GM12875 (cell line): ENCODE results near the gene PSMA7.

Experiments
- H3K4me3 ChIP-seq: one replicate; pipeline ENCODE4 v1.5.1; 2011; ENCODE audit warnings: low read depth, low read length, control low read depth
- CTCF ChIP-seq: IDR thresholded peaks from 2 replicates; pipeline ENCODE4 v1.5.1; 2011; ENCODE audit warnings: low read depth, mild to moderate bottlenecking, control low read depth, inconsistent platforms, low read length, moderate library complexity, borderline replicate concordance; ENCODE audit not compliant: insufficient read depth

Gene PSMA7

DNA sequence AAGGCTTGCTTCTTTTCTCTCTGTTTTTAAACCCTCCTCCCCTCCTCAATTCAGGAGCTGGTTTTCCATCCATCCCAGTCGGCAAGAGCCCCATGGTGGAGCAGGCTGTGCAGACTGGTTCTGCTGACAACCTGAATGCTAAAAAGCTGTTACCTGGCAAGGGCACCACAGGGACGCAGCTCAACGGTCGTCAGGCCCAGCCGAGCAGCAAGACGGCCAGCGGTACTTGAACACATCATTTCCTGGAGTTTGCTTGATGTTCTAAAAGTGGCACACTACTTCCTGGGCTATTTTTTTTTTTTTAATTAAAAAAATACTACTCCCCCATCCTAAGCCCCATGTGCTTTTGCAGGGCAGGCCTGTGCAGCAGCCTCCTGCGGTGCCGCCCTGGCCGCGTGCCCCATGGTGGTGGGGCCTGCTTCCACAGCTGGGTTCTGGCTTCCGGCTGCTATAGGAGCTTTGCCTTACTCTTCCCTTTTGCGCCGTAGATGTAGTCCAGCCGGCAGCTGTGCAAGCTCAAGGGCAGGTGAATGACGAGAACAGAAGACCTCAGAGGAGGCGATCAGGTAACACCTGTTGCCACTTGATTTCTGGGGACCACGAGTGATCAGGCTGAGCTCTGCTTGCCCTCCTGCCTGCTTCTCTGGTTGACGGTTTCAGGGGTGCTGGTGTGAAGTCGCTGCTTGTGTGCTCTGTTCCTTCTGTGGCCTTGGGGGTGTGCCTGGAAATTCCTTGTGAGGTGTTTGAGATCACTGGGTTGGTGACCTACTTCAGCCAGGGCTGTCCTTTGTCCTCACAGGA lies 13.3 kb downstream of the PSMA7 start:
- TF ChIP-seq CTCF, result no peak
- no peak overlapping the region for H3K4me3 ChIP-seq

DNA sequence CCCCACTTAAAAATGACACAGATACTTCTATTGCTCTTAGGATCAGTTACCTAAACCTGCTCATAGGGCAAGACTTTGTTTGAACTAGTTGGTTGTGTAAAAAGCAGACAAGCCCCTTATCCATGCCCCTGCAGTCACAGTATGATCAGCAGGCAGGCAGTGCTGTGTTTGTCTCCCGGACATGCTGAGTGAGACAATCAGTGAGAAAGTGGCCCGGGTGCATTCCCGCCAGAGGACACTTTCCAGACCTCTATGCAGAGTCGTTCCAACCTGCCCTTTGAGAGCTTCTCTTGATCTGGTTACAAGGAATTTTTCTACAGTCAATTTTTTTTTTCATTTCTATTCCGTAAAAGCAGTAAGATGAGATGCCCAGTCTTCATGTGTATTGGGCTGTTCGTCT lies 14.7 kb downstream of the PSMA7 start:
- H3K4me3 ChIP-seq, result no peak overlapping the region
- no peak for TF ChIP-seq CTCF

- TF ChIP-seq CTCF, result no peak
- no peak overlapping the region for H3K4me3 ChIP-seq
These were observed 15.4 kb downstream of the PSMA7 start for GRCh38 chr20:62127799-62128198.

DNA sequence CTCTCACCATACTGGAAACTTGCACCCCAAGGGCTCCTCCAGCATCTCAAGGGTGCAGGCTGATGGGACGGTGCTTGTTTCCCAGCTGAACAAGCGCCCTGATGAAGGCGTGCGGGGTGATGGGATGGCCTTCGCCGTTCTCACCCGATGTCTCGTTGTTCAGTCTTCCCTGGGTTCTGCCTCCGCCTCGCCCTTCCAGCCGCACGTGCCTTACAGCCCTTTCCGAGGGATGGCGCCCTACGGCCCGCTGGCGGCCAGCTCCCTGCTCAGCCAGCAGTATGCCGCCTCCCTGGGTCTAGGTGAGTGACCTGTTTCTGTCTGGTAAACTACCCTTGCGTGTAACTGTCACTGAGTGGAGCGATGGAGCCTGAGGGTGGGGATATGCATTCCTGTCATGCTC lies 17.1 kb downstream of the PSMA7 start:
- TF ChIP-seq CTCF, result no peak
- H3K4me3 ChIP-seq, result no peak overlapping the region

- H3K4me3 ChIP-seq, result peak overlapping the region; percentile 73
- TF ChIP-seq CTCF, result peak; percentile 9; the same call in 1 of the 2 replicates
These were observed 19.6 kb downstream of the PSMA7 start for GRCh38 chr20:62123450-62124118.

GRCh38 chr20:62122654-62123449 lies 20.3 kb downstream of the PSMA7 start:
- no peak for TF ChIP-seq CTCF
- H3K4me3 ChIP-seq, result peak overlapping the region; percentile 73
